K562 (cell line): ENCODE data around the gene FAM199X. TPM values are rescaled to one million over a fixed set of nuclear protein-coding genes. Genes with fewer than 3 reads are reported as not detected.

Experiments
- BACH1 ChIP-seq: fragments of 200-800 bp; sonication (Bioruptor generic); IDR thresholded peaks from 2 replicates; pipeline ENCODE4 v1.6.1; 2016; ENCODE audit warnings: missing genetic modification characterization, missing compliant biosample characterization
- CAMTA2 ChIP-seq: fragments of 250-450 bp; sonication (Bioruptor Pico); conservative IDR thresholded peaks from 2 replicates; pipeline ENCODE4 v1.5.1; 2022
- CHAMP1 ChIP-seq: fragments of 450-650 bp; IDR thresholded peaks from 2 replicates; pipeline ENCODE4 v1.6.1; 2016; ENCODE audit warnings: mild to moderate bottlenecking
- DNMT1 ChIP-seq: fragments of 450-650 bp; IDR thresholded peaks from 2 replicates; pipeline ENCODE4 v1.6.1; 2016; ENCODE audit warnings: antibody characterized with exemption, mild to moderate bottlenecking
- FOXK2 ChIP-seq, 2 experiments: fragments of 450-650 bp; IDR thresholded peaks in 1 of 2; conservative IDR thresholded peaks in 1 of 2; 2 replicates each; pipeline ENCODE4 v1.6.1; 2016; ENCODE audit warnings: low read depth in 2 of 2, mild to moderate bottlenecking in 1 of 2
- FOXM1 ChIP-seq, 2 experiments: fragments of 450-650 bp in 1 of 2; sonication (generic) in 1 of 2; formaldehyde crosslinking in 1 of 2; IDR thresholded peaks; 2 replicates each; pipeline versions ENCODE4 v1.6.1 to v1.9.0; 2017 to 2022; ENCODE audit warnings: low read depth in 2 of 2, mild to moderate bottlenecking in 2 of 2, missing genetic modification reagents in 1 of 2, moderate library complexity in 1 of 2
- HDAC2 ChIP-seq: fragments of 450-650 bp; IDR thresholded peaks from 2 replicates; pipeline ENCODE4 v1.6.1; 2016; ENCODE audit warnings: mild to moderate bottlenecking
- HMG20B ChIP-seq: fragments of 250-450 bp; sonication (Bioruptor Pico); IDR thresholded peaks from 2 replicates; pipeline ENCODE4 v1.5.0; 2021; ENCODE audit warnings: mild to moderate bottlenecking
- MYBL2 ChIP-seq, 2 experiments: fragments of 450-650 bp in 1 of 2; sonication (generic) in 1 of 2; formaldehyde crosslinking in 1 of 2; IDR thresholded peaks; 2 replicates each; pipeline versions ENCODE4 v1.6.1 to v1.8.1; 2017 to 2022; ENCODE audit warnings: borderline replicate concordance in 1 of 2, inconsistent platforms in 1 of 2, low read depth in 1 of 2, mild to moderate bottlenecking in 1 of 2, missing genetic modification reagents in 1 of 2, moderate library complexity in 1 of 2
- NELFE ChIP-seq: IDR thresholded peaks from 2 replicates; pipeline ENCODE4 v1.6.1; 2011; ENCODE audit warnings: mild to moderate bottlenecking; ENCODE audit not compliant: insufficient read depth, insufficient read length
- PHF20 ChIP-seq: fragments of 450-650 bp; IDR thresholded peaks from 2 replicates; pipeline ENCODE4 v1.6.1; 2018; ENCODE audit not compliant: partially characterized antibody
- RCOR1 ChIP-seq, 2 experiments: IDR thresholded peaks; 2 replicates each; pipeline ENCODE4 v1.6.1; 2012; ENCODE audit warnings: low read depth in 2 of 2, low read length in 2 of 2, borderline replicate concordance in 1 of 2, improper control_type of control experiment in 1 of 2
- SAFB2 ChIP-seq: fragments of 200-400 bp; formaldehyde crosslinking; IDR thresholded peaks from 2 replicates; pipeline ENCODE4 v1.6.1; 2018; ENCODE audit warnings: borderline replicate concordance, low read length, low read depth, moderate library complexity; ENCODE audit not compliant: severe bottlenecking
- SRSF3 ChIP-seq: fragments of 200-400 bp; formaldehyde crosslinking; IDR thresholded peaks from 2 replicates; pipeline ENCODE4 v1.6.1; 2016; ENCODE audit warnings: mild to moderate bottlenecking, low read length, moderate library complexity; ENCODE audit not compliant: insufficient read depth
- ZNF133 ChIP-seq: fragments of 250-450 bp; sonication (Bioruptor Pico); IDR thresholded peaks from 2 replicates; pipeline ENCODE4 v1.4.0; 2020; ENCODE audit warnings: mild to moderate bottlenecking
- ZNF354B ChIP-seq: fragments of 250-450 bp; sonication (Bioruptor Pico); IDR thresholded peaks from 2 replicates; pipeline ENCODE4 v1.4.0; 2020
- ZNF695 ChIP-seq: fragments of 450-650 bp; formaldehyde crosslinking; IDR thresholded peaks from 2 replicates; pipeline ENCODE4 v1.4.0; 2020; ENCODE audit warnings: mild to moderate bottlenecking, moderate library complexity
- polyA plus RNA-seq, 8 experiments: library from polyadenylated mRNA; depleted of rRNA in 4 of 8; stranded (reverse) in 5 of 8; unstranded in 3 of 8; fragments of >200 nt; fragmentation: Nextera tagmentation in 2 of 8; fragmentation: Illumina TruSeq in 1 of 8; extraction: Ambion mirVana in 2 of 8; extraction: Trizol in 1 of 8; gene quantifications; 2 replicates each; pipeline versions ENCODE4 v1.2.1 to v1.2.3, GENCODE V29; 2011 to 2014; ENCODE audit warnings: inconsistent platforms in 1 of 8, missing spikeins in 1 of 8
- total RNA-seq, 7 experiments: library from RNA; depleted of rRNA in 6 of 7; stranded (reverse); fragments of >200 nt in 6 of 7; fragmentation: Illumina TruSeq in 2 of 7; extraction: Trizol in 2 of 7; gene quantifications; 2 replicates each; pipeline versions ENCODE4 v1.2.1 to v1.2.3, GENCODE V29; 2011 to 2021; ENCODE audit warnings: low replicate concordance in 1 of 7
- TF ChIP-seq, protein P1 (sequence below): fragments of 450-650 bp; formaldehyde crosslinking; IDR thresholded peaks from 2 replicates; pipeline ENCODE4 v1.4.0; 2022; ENCODE audit warnings: mild to moderate bottlenecking, moderate library complexity
- TF ChIP-seq, protein P2 (sequence below): sonication (generic); formaldehyde crosslinking; IDR thresholded peaks from 2 replicates; pipeline ENCODE4 v1.8.1; 2023; ENCODE audit warnings: mild to moderate bottlenecking, missing genetic modification reagents

The FAM199X gene
- total and polyA plus RNA-seq, 9 of the 15 experiments (the other 6 are each of a cell fraction or from before 2014, with no cell fraction given), result 4.6 to 22.2 (median 13.7) TPM

DNA sequence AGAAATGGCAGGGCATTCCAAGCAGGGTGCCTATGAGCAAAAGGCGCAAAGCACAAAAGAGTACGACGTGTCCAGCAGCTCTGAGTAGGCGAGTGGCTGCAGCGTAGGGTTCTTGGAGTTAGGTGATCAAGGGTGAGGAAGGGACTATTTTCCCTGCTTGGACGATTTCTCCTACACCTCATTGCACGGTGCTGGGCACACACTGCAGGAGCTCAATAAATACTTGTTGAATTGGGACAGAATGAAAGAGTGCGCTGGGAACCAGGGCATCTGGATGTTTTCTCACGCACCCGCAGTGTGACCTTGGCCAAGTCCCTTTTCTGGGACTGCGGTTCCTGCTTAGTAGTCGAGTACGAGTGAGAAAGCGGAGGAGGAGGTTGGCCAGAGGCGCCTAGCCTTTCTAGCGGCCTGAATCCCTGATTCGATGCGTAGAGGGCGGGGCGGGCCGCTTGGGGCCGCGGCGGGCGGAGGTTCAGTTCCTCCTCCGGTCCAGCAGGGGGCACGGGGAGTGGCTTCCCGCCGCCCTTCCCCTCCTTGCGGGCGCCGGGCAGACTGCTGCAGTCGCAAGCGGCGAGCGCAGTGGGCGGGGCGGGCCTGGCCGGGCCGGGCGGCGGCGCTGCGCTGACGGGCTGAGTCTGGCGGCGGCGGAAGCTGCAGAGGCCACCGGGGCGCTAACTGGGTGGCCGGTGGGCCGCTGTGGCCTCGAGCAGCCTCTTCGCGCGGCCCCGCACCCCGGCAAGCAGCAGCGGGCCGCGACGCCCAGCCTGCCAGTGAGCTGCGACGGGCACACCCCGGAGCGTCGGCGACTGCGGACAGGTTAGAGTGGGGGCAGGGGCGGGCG, at the start of gene FAM199X (continued):
- no peak for TF ChIP-seq DNMT1
- TF ChIP-seq HDAC2, result peak; percentile 22; the same call in 1 of the 2 replicates
- no peak for TF ChIP-seq CHAMP1
- TF ChIP-seq NELFE, result no peak
- no peak for TF ChIP-seq FOXM1 (IDR thresholded peaks at IDR 0.05; ENCODE audit: low read depth)
- TF ChIP-seq FOXM1 (CRISPR knock-in tag; IDR thresholded peaks at IDR 0.05; ENCODE audit: low read depth), result no peak
- TF ChIP-seq, protein P1, sequence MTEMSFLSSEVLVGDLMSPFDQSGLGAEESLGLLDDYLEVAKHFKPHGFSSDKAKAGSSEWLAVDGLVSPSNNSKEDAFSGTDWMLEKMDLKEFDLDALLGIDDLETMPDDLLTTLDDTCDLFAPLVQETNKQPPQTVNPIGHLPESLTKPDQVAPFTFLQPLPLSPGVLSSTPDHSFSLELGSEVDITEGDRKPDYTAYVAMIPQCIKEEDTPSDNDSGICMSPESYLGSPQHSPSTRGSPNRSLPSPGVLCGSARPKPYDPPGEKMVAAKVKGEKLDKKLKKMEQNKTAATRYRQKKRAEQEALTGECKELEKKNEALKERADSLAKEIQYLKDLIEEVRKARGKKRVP (CRISPR knock-in tag), result no peak
- no peak for TF ChIP-seq SAFB2
- TF ChIP-seq, protein P2, sequence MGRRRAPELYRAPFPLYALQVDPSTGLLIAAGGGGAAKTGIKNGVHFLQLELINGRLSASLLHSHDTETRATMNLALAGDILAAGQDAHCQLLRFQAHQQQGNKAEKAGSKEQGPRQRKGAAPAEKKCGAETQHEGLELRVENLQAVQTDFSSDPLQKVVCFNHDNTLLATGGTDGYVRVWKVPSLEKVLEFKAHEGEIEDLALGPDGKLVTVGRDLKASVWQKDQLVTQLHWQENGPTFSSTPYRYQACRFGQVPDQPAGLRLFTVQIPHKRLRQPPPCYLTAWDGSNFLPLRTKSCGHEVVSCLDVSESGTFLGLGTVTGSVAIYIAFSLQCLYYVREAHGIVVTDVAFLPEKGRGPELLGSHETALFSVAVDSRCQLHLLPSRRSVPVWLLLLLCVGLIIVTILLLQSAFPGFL (CRISPR knock-in tag), result no peak
- TF ChIP-seq FOXK2 (conservative IDR thresholded peaks at IDR 0.05 in 1 of 2, IDR thresholded peaks at IDR 0.05 in 1 of 2; ENCODE audit: low read depth in 2 of 2), result peak in 1 of 2 experiments; percentile 38; a peak in 1 of 4 replicates
- no peak for TF ChIP-seq MYBL2 (IDR thresholded peaks at IDR 0.05; ENCODE audit: low read depth)
- no peak for TF ChIP-seq MYBL2 (CRISPR knock-in tag; IDR thresholded peaks at IDR 0.05; ENCODE audit: borderline replicate concordance)
- no peak for TF ChIP-seq ZNF695 (CRISPR knock-in tag)
- TF ChIP-seq BACH1 (tag), result no peak
- no peak for TF ChIP-seq SRSF3
- TF ChIP-seq RCOR1 (IDR thresholded peaks at IDR 0.05; ENCODE audit: borderline replicate concordance in 1 of 2, low read depth in 2 of 2, low read length in 2 of 2), result peak in 1 of 2 experiments; percentile 41; a peak in 1 of 4 replicates
- TF ChIP-seq ZNF354B (CRISPR knock-in tag), result no peak
- no peak for TF ChIP-seq CAMTA2 (CRISPR knock-in tag)
- no peak for TF ChIP-seq HMG20B
- TF ChIP-seq PHF20, result no peak
- TF ChIP-seq ZNF133 (CRISPR knock-in tag), result no peak
